CD14-positive monocyte (primary cell): ENCODE results near the gene CCNI. TPM values are rescaled to one million over a fixed set of nuclear protein-coding genes. Genes with fewer than 3 reads are reported as not detected.

Experiments
- DNase-seq, 3 donors: peaks; one replicate each; pipeline ENCODE4 v3.0.0-alpha.2; 2011 to 2022
- H2AFZ ChIP-seq: 2 replicates; pipeline ENCODE4 v1.6.0; 2012; ENCODE audit warnings: mild to moderate bottlenecking, low read depth, low read length, inconsistent platforms; ENCODE audit not compliant: insufficient read depth, poor library complexity, severe bottlenecking
- H3K27ac ChIP-seq, 2 donors: 1 replicate in 1 of 2; 2 replicates in 1 of 2; pipeline ENCODE4 v1.5.1; 2012 to 2013; ENCODE audit warnings: low read length in 2 of 2, control low read depth in 1 of 2, inconsistent platforms in 1 of 2, low read depth in 1 of 2, mild to moderate bottlenecking in 1 of 2
- H3K27me3 ChIP-seq, 2 donors: one replicate each; pipeline versions ENCODE4 v1.6.0 to v1.6.1; 2011 to 2013; ENCODE audit warnings: low read length in 2 of 2; ENCODE audit not compliant: control insufficient read depth in 2 of 2, insufficient read depth in 2 of 2
- H3K36me3 ChIP-seq, 2 donors: replicated peaks in 1 of 2; 1 replicate in 1 of 2; 2 replicates in 1 of 2; pipeline versions ENCODE4 v1.5.1 to v1.6.1; 2012 to 2013; ENCODE audit warnings: low read length in 2 of 2, control low read depth in 1 of 2, inconsistent platforms in 1 of 2, mild to moderate bottlenecking in 1 of 2; ENCODE audit not compliant: insufficient read depth in 2 of 2, control insufficient read depth in 1 of 2
- H3K4me1 ChIP-seq, 2 donors: 1 replicate in 1 of 2; 2 replicates in 1 of 2; pipeline versions ENCODE4 v1.5.1 to v1.6.1; 2012 to 2013; ENCODE audit warnings: low read length in 2 of 2, control low read depth in 1 of 2, inconsistent platforms in 1 of 2, mild to moderate bottlenecking in 1 of 2, moderate library complexity in 1 of 2; ENCODE audit not compliant: insufficient read depth in 2 of 2, control insufficient read depth in 1 of 2
- H3K4me2 ChIP-seq: replicated peaks from 2 replicates; pipeline ENCODE3; 2012; ENCODE audit warnings: low read length, moderate library complexity, mild to moderate bottlenecking; ENCODE audit not compliant: poor library complexity, severe bottlenecking; ENCODE audit errors: extremely low read depth
- H3K4me3 ChIP-seq, 3 experiments: fragments of 200-600 bp in 1 of 3; sonication (generic) in 1 of 3; replicated peaks in 1 of 3; 1 replicate in 2 of 3; 2 replicates in 1 of 3; pipeline ENCODE4 v1.5.1; 2011 to 2013; ENCODE audit warnings: low read length in 3 of 3, mild to moderate bottlenecking in 3 of 3, control low read depth in 2 of 3, low read depth in 2 of 3, inconsistent platforms in 1 of 3, moderate library complexity in 1 of 3
- H3K79me2 ChIP-seq: 2 replicates; pipeline ENCODE4 v1.6.0; 2012; ENCODE audit warnings: mild to moderate bottlenecking, control low read depth, inconsistent platforms, low read length, moderate library complexity; ENCODE audit not compliant: insufficient read depth
- H3K9ac ChIP-seq: 2 replicates; pipeline ENCODE4 v1.6.0; 2017; ENCODE audit warnings: low read length, mild to moderate bottlenecking; ENCODE audit not compliant: insufficient read depth, poor library complexity, severe bottlenecking
- H3K9me3 ChIP-seq, 2 donors: replicated peaks in 1 of 2; 1 replicate in 1 of 2; 2 replicates in 1 of 2; pipeline versions ENCODE4 v1.5.1 to v1.6.1; 2012 to 2013; ENCODE audit warnings: low read length in 2 of 2, control low read depth in 1 of 2; ENCODE audit not compliant: control insufficient read depth in 1 of 2, insufficient read depth in 1 of 2
- H4K20me1 ChIP-seq: 2 replicates; pipeline ENCODE4 v1.6.0; 2012; ENCODE audit warnings: mild to moderate bottlenecking, low read length, control low read depth, moderate library complexity; ENCODE audit not compliant: insufficient read depth
- H3K27ac Mint-ChIP-seq, 7 donors: one replicate each; pipeline ENCODE4 v1.8.0; 2020; ENCODE audit warnings: mild to moderate bottlenecking in 7 of 7, mixed read lengths in 7 of 7, moderate library complexity in 6 of 7, inconsistent platforms in 2 of 7
- H3K27me3 Mint-ChIP-seq, 3 donors: one replicate each; pipeline ENCODE4 v1.8.0; 2021 to 2022; ENCODE audit warnings: low read depth in 3 of 3, mild to moderate bottlenecking in 3 of 3, mixed read lengths in 3 of 3, moderate library complexity in 3 of 3, inconsistent platforms in 1 of 3
- H3K36me3 Mint-ChIP-seq, 2 donors: one replicate each; pipeline ENCODE4 v1.8.0; 2020; ENCODE audit warnings: mixed read lengths in 2 of 2, inconsistent platforms in 1 of 2, mild to moderate bottlenecking in 1 of 2
- H3K4me1 Mint-ChIP-seq: one replicate; pipeline ENCODE4 v1.8.0; 2020; ENCODE audit warnings: mild to moderate bottlenecking, mixed read lengths
- H3K4me3 Mint-ChIP-seq, 2 donors: one replicate each; pipeline ENCODE4 v1.8.0; 2020; ENCODE audit warnings: mild to moderate bottlenecking in 2 of 2, mixed read lengths in 2 of 2, moderate library complexity in 1 of 2
- H3K9me3 Mint-ChIP-seq, 7 donors: one replicate each; pipeline ENCODE4 v1.8.0; 2020 to 2022; ENCODE audit warnings: mixed read lengths in 7 of 7, mild to moderate bottlenecking in 6 of 7, moderate library complexity in 6 of 7, inconsistent platforms in 2 of 7
- WGBS: methylation state at CpG from one replicate; pipeline ENCODE4 v1.1.5; 2013; ENCODE audit warnings: missing lambda C conversion rate; ENCODE audit not compliant: insufficient coverage; 5-methylcytosine and 5-hydroxymethylcytosine counted together
- intact Hi-C, 2 donors: fragments of 100-400 bp; cut with micrococcal nuclease; formaldehyde crosslinking; loops; one replicate each; pipeline versions ENCODE4 v1.15.0 to v1.15.1; 2023
- polyA plus RNA-seq, 3 donors: library from polyadenylated mRNA; depleted of rRNA in 1 of 3; unstranded in 2 of 3; stranded (reverse) in 1 of 3; fragments of 300-500 nt in 2 of 3; fragments of >200 nt in 1 of 3; fragmentation: Illumina TruSeq in 2 of 3; gene quantifications; 1 replicate in 2 of 3; 2 replicates in 1 of 3; pipeline ENCODE4 v1.2.3, GENCODE V29; 2012 to 2021
- TF ChIP-seq, protein P1 (sequence below): fragments of 200-600 bp; IDR thresholded peaks from one replicate; pipeline ENCODE4 v1.8.0; 2022; ENCODE audit warnings: antibody characterized with exemption, mild to moderate bottlenecking

The CCNI gene
- polyA plus RNA-seq, 3 donors = 106 to 264 (median 171) TPM

DNA sequence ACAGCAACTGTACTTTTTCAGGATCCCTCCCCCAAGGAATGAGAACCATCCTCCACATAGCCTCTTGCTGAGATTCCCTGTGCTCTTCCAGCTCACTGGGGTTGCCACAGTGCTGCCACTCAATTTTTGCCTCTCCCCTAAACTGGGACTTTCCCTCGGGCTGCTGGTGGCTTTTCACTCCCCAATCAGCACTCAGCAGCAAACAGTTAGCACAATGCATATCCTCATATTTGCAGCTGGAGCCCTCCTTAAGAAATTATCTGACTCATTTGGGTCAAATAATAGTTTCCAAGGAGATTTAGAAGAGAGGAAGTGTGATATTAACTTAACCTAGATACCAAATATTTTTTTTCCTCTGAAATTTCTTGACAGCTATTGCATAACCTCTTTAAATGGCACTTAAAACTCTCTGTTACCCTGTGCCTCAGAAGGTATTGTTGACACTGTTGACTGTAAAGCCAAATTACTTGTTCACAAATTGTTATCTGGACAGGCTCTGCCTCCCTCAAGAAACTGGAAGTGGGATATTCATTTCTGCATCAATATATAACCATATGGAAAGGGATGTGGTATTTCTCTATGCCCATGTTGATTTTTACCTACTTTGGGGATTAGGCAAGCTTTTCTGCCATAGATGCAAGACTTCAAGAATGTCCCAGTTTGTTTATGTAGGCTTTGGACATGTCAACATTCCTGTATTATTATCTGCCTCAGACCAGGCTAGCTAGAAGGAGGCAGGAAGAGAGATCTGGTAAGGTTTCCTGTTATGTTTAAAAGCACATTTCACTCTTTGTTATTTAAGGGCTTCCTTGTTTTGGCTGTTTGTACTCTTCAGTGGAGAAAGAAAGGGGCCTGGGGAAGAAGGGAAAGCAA, 68.2 kb downstream of the CCNI start:
- H3K4me2 ChIP-seq = peak overlapping the region; percentile 28
- peak overlapping the region in 1 of 2 donors; percentile 62 for H3K27ac ChIP-seq
- H3K9me3 ChIP-seq = no peaks in the 10 kb centered on the region
- H4K20me1 ChIP-seq = no peaks in the 10 kb centered on the region
- peak overlapping the region in 1 of 3 experiments; percentile 12 for H3K4me3 ChIP-seq
- Mint-ChIP-seq H3K4me3 (peak overlapping the region in 1 of 2 donors; percentile 19), H3K27ac (peak overlapping the region; percentile 58 to 93 (median 90)), H3K27me3 (no peaks in the 10 kb centered on the region), H3K4me1 (peaks cover 18% of the 10 kb centered on the region), H3K9me3 (peaks cover 0 to 2% (median 0%) of the 10 kb centered on the region in 7 donors), H3K36me3 (peaks cover 8 to 12% of the 10 kb centered on the region in 2 donors)
- no peak overlapping the region for H3K9ac ChIP-seq
- WGBS = no CpG with 5 or more reads among the region's 1 CpG
- H3K4me1 ChIP-seq = peaks cover 18 to 22% of the 10 kb centered on the region in 2 donors
- H3K36me3 ChIP-seq = no peaks in the 10 kb centered on the region
- peak; percentile 49 to 84 (median 49) for DNase-seq
- H3K79me2 ChIP-seq = no peaks in the 10 kb centered on the region
- H3K27me3 ChIP-seq = no peaks in the 10 kb centered on the region
- no peak overlapping the region for H2AFZ ChIP-seq
- intact Hi-C loops = no loop called here
- TF ChIP-seq, protein P1, sequence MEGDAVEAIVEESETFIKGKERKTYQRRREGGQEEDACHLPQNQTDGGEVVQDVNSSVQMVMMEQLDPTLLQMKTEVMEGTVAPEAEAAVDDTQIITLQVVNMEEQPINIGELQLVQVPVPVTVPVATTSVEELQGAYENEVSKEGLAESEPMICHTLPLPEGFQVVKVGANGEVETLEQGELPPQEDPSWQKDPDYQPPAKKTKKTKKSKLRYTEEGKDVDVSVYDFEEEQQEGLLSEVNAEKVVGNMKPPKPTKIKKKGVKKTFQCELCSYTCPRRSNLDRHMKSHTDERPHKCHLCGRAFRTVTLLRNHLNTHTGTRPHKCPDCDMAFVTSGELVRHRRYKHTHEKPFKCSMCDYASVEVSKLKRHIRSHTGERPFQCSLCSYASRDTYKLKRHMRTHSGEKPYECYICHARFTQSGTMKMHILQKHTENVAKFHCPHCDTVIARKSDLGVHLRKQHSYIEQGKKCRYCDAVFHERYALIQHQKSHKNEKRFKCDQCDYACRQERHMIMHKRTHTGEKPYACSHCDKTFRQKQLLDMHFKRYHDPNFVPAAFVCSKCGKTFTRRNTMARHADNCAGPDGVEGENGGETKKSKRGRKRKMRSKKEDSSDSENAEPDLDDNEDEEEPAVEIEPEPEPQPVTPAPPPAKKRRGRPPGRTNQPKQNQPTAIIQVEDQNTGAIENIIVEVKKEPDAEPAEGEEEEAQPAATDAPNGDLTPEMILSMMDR = no peak

DNA sequence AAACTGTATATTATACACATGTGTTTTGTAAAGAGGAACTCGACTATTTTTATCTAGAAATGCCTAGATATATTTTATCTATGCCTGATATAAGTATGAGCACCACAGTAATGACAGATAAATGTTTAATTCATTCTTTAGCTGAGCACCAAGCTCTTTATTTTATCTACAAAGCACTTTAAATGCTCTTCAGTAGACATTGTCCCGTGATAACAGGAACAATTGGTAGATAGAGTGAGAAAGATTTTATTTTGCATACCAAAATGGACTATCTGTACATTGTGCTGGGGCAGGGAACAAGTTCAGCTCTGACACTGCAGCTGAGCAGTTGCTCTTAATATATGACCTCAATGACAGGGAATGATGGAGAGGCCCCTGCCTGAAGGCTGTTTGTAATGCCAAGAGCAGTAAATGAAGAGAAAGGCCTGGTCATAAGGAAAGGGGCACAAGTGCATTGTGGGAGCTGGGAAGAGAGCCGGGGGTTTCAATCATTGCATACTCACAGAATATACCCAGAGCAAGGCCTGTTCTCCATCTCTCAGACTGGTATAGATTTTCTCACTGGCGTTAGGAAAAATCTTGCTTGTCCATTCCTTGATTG, 68.9 kb downstream of the CCNI start:
- Histone ChIP-seq H3K4me2 (peak overlapping the region; percentile 28), H3K9me3 (no peaks in the 10 kb centered on the region), H3K4me3 (peak overlapping the region in 1 of 3 experiments; percentile 12), H2AFZ (no peak overlapping the region), H3K36me3 (no peaks in the 10 kb centered on the region), H3K9ac (no peak overlapping the region), H3K27ac (peak overlapping the region in 1 of 2 donors; percentile 62), H3K79me2 (no peaks in the 10 kb centered on the region), H3K4me1 (peaks cover 18 to 27% of the 10 kb centered on the region in 2 donors), H4K20me1 (no peaks in the 10 kb centered on the region), H3K27me3 (no peaks in the 10 kb centered on the region)
- no peak for DNase-seq
- peaks cover 26% of the 10 kb centered on the region for H3K4me1 Mint-ChIP-seq
- peaks cover 0 to 2% (median 0%) of the 10 kb centered on the region in 7 donors for H3K9me3 Mint-ChIP-seq
- peak overlapping the region; percentile 58 to 93 (median 87) for H3K27ac Mint-ChIP-seq
- TF ChIP-seq, protein P1 = no peak
- intact Hi-C loops = no loop called here
- 67% methylated on average over 1 of the region's 4 CpGs for WGBS
- no peak overlapping the region for H3K4me3 Mint-ChIP-seq
- peaks cover 7 to 10% of the 10 kb centered on the region in 2 donors for H3K36me3 Mint-ChIP-seq
- no peaks in the 10 kb centered on the region for H3K27me3 Mint-ChIP-seq
